Upper lobe of right lung (tissue), 1 donor: ENCODE data around the gene SHC1. TPM values are rescaled to one million over a fixed set of nuclear protein-coding genes. Genes with fewer than 3 reads are reported as not detected.

ENCODE experiments used
- ATAC-seq: fragments of 200-7000 bp; cut with Tn5 transposase; one replicate; pipeline ENCODE4 v1.9.1; 2020; ENCODE audit warnings: mild to moderate bottlenecking, moderate library complexity
- DNase-seq: peaks from one replicate; pipeline ENCODE4 v3.0.0-alpha.2; 2020
- H3K27ac ChIP-seq: fragments of 200-600 bp; one replicate; pipeline ENCODE4 v1.8.0; 2022
- H3K27me3 ChIP-seq: fragments of 200-600 bp; one replicate; pipeline ENCODE4 v1.8.0; 2022; ENCODE audit warnings: mild to moderate bottlenecking
- H3K36me3 ChIP-seq: fragments of 200-600 bp; one replicate; pipeline ENCODE4 v1.8.0; 2022
- H3K4me1 ChIP-seq: fragments of 200-600 bp; one replicate; pipeline ENCODE4 v1.8.0; 2022
- H3K4me3 ChIP-seq: fragments of 200-600 bp; one replicate; pipeline ENCODE4 v1.8.0; 2022; ENCODE audit warnings: mild to moderate bottlenecking
- H3K9me3 ChIP-seq: fragments of 200-600 bp; one replicate; pipeline ENCODE4 v1.8.0; 2022
- CTCF ChIP-seq: fragments of 200-600 bp; IDR thresholded peaks from one replicate; pipeline ENCODE4 v1.8.0; 2022; ENCODE audit warnings: antibody characterized with exemption
- intact Hi-C: fragments of 100-400 bp; cut with DNase I; formaldehyde crosslinking; loops from one replicate; pipeline ENCODE4 v1.11.0; 2022
- long read RNA-seq: library from polyadenylated mRNA; unstranded; transcript quantifications from one replicate; pipeline ENCODE4 v2.0.0, GENCODE V29; 2021
- total RNA-seq: library from RNA; stranded (reverse); fragmentation: NEBNext Ultra II Directional; extraction: Animal tissue kit (Norgen Biotek cat#: 25700); gene quantifications from one replicate; pipeline ENCODE4 v1.2.1, GENCODE V29; 2021
- donor health status: DM: no; HTN: yes; CAD: no; lungs with severe emphysema.

The SHC1 gene
- total RNA-seq: 120 TPM
- long read RNA-seq, transcript SHC1-205 (13 exons, 3,062 nt): minor isoform, 42 of 230 reads
- long read RNA-seq, transcript SHC1-204 (13 exons, 3,059 nt): minor isoform, 24 of 230 reads
- long read RNA-seq, transcript SHC1-202 (12 exons, 3,472 nt): minor isoform, 31 of 230 reads
- long read RNA-seq, transcript SHC1-210 (12 exons, 3,481 nt): major isoform, 53 of 230 reads
- long read RNA-seq, partial matches to known transcripts: 43 of 230 reads
- long read RNA-seq, other reads (novel, unspliced or antisense): 37 of 230 reads

- ATAC-seq (peak; percentile 48), DNase-seq (peak; percentile 92)
- intact Hi-C loops: no loop called here
- Histone ChIP-seq H3K36me3 (peaks cover 33% of the 10 kb centered on the region), H3K27ac (peak within 1 kb of the TSS; percentile 93), H3K9me3 (no peaks in the 10 kb centered on the region), H3K4me3 (peak within 1 kb of the TSS; percentile 63), H3K27me3 (no peaks in the 10 kb centered on the region), H3K4me1 (peaks cover 48% of the 10 kb centered on the region)
- no peak for TF ChIP-seq CTCF
Observed at GRCh38 chr1:154970631-154971340, at the start of gene SHC1. SHC1 (minus strand) TSS chr1:154970747; CDS start chr1:154970526, 221 bp downstream.

- TF ChIP-seq CTCF: no peak
- no peak overlapping the region for H3K4me3 ChIP-seq
- DNase-seq (no peak), ATAC-seq (no peak)
- peaks cover 29% of the 10 kb centered on the region for H3K4me1 ChIP-seq
- peaks cover 21% of the 10 kb centered on the region for H3K36me3 ChIP-seq
- H3K27ac ChIP-seq: no peak overlapping the region
- H3K9me3 ChIP-seq: no peaks in the 10 kb centered on the region
- intact Hi-C loops: no loop called here
- H3K27me3 ChIP-seq: no peaks in the 10 kb centered on the region
Observed at GRCh38 chr1:155019377-155020245, 49.1 kb upstream of the SHC1 start.

GRCh38 chr1:155018617-155019348 lies 48.2 kb upstream of the SHC1 start:
- Histone ChIP-seq H3K36me3 (peaks cover 28% of the 10 kb centered on the region), H3K4me3 (no peak overlapping the region), H3K4me1 (peaks cover 29% of the 10 kb centered on the region), H3K27me3 (no peaks in the 10 kb centered on the region), H3K27ac (no peak overlapping the region), H3K9me3 (no peaks in the 10 kb centered on the region)
- intact Hi-C loops: no loop called here
- DNase-seq (no peak), ATAC-seq (no peak)
- TF ChIP-seq CTCF: no peak

- Histone ChIP-seq H3K4me3 (peak overlapping the region; percentile 47), H3K9me3 (no peaks in the 10 kb centered on the region), H3K27ac (peak overlapping the region; percentile 76), H3K36me3 (peaks cover 28% of the 10 kb centered on the region), H3K4me1 (peaks cover 34% of the 10 kb centered on the region), H3K27me3 (no peaks in the 10 kb centered on the region)
- intact Hi-C loops: no loop called here
- TF ChIP-seq CTCF: no peak
- DNase-seq (no peak), ATAC-seq (no peak)
Observed at GRCh38 chr1:155017946-155018316, 47.4 kb upstream of the SHC1 start.
